HG02938 (cell line): Measurements from ENCODE around the gene STRA8.
"Not testable (repeated sequence)": the region's sequence is repeated elsewhere in the genome, so short reads cannot be mapped to it uniquely, and the experiment has no call there.

Experiments
- ATAC-seq: cut with Tn5 transposase; IDR thresholded peaks from one replicate; pipeline ENCODE4 v1.9.1; 2021; ENCODE audit warnings: mild to moderate bottlenecking, moderate library complexity; ENCODE audit not compliant: unreplicated experiment

STRA8 gene

DNA sequence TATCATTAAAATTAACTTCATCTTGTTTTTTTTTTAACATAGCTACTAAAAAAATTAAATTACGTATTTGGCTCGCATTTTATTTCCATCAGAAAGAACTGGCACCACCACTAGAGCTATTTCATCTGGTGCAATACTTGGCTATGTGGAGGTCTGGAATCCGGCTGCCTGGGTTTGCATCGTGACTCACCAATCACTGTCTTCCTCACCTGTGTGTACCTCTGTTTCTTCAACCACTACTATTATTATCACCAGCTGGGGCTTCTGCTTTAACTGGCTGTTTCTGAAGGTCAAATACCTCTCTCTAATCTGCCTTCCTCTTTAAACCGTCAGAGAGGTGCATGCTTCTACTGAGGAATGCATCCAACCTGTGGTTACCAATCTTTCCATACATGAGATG, 28.8 kb upstream of the STRA8 start:
- ATAC-seq = no peak

DNA sequence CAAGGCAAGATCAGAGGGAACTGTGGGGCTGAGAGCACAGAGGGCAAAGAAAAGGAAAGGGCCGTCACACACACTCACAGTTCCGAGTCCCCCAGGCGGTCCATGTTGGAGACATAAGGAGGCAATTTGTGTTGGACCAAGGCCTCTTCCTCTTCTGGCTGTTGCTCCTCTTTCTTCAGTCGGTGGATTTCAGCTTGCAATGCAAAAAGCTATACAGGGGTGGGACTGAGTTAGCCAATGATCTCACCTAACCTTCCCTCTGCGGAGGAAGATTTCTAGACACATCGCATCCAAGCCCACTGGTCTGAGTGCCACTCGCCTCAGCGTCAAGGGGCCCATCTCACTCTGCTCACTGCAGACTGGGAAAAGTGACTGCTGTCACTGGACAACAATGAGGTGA, 27.8 kb upstream of the STRA8 start:
- no peak for ATAC-seq

DNA sequence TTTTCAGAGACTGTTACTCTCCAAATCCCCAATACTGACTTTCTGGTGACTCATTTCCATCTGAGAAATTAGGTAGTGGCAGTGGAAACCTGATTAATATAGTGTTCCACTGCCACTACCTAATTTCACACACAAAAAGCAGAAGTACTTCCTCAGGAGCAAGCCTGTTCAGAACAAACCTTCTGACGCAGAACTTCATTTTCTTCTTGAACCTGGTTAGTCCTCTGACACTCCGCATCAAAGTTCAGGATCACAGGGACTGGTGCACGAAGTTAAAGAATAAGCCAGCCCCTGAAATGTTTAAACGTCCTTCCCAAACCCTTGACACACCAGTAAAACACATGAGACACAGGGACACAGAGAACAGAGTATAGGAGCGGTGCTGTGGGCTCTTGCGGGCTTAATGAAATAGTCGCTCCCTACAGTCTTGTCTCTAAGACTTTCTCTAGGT, 26.7 kb upstream of the STRA8 start:
- peak; percentile 34 for ATAC-seq

GRCh38 chr7:135207406-135208101, 26.1 kb upstream of the STRA8 start:
- peak; percentile 15 for ATAC-seq

- no peak for ATAC-seq
These were observed 25.4 kb upstream of the STRA8 start for GRCh38 chr7:135208102-135208793.

- ATAC-seq = no peak
These were observed 24.3 kb upstream of the STRA8 start for GRCh38 chr7:135209225-135209834.

DNA sequence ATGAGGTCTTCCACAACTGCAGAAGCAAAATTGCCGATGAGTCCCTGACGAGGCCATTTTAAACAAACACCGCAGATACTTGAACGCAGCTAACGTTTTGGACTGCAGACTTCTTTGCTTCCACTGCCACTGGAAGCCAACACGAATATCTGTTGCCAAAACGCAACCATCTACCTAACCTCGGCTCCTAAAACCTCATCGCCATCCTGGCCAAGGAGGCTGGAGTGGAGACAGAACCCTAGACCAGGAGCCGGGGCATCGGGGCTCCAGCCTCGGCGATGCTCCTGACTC, 22.8 kb upstream of the STRA8 start:
- peak; percentile 1 for ATAC-seq

- peak; percentile 64 for ATAC-seq
These were observed 22.3 kb upstream of the STRA8 start, which contains the start of gene WDR91 for GRCh38 chr7:135211179-135211945. Gene WDR91, minus strand, starts transcription at chr7:135211526. Its CDS starts 24 bp downstream, at chr7:135211502.

DNA sequence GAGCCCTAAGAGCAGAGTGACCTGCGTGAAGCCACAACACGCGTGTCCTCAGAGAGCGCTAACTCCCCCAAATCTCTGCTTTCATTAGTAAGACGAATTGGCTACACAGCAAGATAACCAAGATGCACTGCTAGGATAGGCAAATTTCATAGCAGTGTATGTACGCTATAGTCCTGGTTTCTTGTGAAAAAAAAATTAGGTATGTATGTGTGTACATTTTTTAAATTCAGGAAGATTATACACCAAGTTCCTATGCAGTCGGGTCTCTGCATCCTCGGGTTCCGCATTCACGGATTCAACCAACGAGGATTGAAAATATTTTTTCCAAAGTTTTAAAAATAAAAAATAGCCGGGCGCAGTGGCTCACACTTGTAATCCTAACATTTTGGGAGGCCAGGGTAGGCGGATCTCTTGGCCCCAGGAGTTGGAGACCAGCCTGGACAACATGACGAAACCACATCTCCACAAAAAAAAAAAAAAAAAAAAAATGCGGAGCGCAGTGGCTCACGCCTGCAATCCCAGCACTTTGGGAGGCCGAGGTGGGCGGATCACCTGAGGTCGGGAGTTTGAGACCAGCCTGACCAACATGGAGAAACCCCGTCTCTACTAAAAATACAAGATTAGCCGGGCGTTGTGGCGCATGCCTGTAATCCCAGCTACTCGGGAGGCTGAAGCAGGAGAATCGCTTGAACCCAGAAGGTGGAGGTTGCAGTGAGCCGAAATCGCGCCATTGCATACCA, 21.5 kb upstream of the STRA8 start:
- ATAC-seq = not testable (repeated sequence)

GRCh38 chr7:135213831-135214230, 19.8 kb upstream of the STRA8 start:
- ATAC-seq = no peak

- no peak for ATAC-seq
These were observed 18.5 kb upstream of the STRA8 start for GRCh38 chr7:135215180-135215579.

DNA sequence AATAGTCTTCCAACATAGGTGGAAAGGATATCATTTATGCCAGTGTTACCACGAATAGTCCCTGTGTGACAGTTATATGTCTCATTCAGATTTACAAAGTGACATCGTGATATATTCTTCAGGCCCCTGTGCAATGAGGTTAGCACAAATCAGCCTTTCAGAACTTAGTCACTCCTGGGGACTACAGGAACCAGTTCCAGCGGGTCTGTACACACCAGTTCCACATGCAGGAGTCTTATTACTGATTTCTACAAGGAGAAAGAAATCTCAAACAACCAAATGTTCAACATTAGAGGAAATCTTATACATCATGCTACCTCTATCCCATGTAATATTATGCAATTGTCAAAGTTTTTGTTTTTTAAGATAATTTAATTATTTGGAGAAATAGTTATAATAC, 17.9 kb upstream of the STRA8 start:
- no peak for ATAC-seq

- ATAC-seq = no peak
These were observed 15.8 kb upstream of the STRA8 start for GRCh38 chr7:135217645-135218509.

DNA sequence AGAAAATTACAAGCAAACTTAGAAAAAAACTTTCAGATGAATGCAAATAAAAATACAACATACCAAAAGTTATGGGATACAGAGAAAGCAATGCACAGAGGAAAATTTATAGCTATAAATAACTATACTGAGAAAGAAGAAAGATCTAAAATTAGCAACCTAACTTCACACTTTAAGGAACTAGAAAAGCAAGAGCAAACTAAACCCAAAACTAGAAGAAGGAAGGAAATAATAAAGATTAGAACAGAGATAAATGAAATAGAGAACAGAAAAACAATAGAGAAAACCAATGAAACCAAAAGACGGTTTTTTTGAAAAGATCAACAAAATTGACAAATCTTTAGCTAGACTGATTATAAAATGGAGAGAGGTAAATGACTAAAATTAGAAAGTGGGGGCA, 9.6 kb upstream of the STRA8 start:
- ATAC-seq = no peak

DNA sequence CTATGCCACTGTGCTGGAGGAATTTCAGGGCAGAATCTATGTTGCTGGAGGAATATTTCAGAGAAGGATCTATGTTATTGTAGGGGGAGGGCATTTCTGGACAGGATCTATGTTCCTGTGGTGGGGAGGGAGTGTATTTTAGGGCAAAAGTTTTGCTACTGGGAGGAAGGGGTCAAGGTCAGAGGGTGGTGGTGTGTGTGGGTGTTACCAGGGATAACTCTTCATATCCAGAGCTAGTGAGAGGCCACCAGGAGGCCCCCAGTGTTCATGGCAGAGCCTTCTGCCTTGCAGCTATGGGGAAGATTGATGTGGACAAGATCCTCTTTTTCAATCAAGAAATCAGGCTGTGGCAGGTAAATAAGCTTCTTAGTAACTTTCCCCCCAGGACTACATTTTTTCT, 2.0 kb upstream of the STRA8 start:
- ATAC-seq = no peak

GRCh38 chr7:135232087-135232486, 1.6 kb upstream of the STRA8 start:
- no peak for ATAC-seq

- ATAC-seq = no peak
These were observed 918 bp upstream of the STRA8 start for GRCh38 chr7:135232720-135233119.

GRCh38 chr7:135234095-135234494, 457 bp downstream of the STRA8 start:
- ATAC-seq = not testable (repeated sequence)

DNA sequence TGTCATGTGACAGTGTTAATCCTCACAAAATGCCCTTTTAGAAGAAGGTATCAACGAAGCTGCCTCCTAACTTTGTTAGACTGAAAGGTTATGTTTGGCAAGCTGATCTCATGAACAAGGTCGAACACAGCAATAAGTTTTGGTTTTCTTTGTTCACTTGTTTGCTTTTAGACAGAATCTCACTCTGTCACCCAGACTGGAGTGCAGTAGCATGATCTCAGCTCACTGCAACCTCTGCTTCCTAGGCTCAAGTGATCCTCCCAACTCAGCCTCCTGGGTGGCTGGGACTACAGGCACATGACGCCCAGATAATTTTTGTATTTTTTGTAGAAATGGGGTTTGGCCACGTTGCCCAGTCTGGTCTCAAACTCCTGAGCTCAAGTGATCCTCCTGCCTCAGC, 1.1 kb downstream of the STRA8 start:
- ATAC-seq = no peak

GRCh38 chr7:135235841-135236240, 2.2 kb downstream of the STRA8 start:
- no peak for ATAC-seq
